ENCODE measurements around the gene FBN1.

Gene FBN1

GRCh38 chr15:48435321-48435720 lies 210.2 kb downstream of the FBN1 start:
- TF ChIP-seq NFIC (IDR thresholded peaks at IDR 0.05) = no peak
- TF ChIP-seq RAD21 (IDR thresholded peaks at IDR 0.05; ENCODE audit: low read depth) = no peak
- TF ChIP-seq TCF12 (IDR thresholded peaks at IDR 0.05; ENCODE audit: low read depth) = no peak
- no peak for TF ChIP-seq ZBTB7A (IDR thresholded peaks at IDR 0.05; ENCODE audit: low read depth)
- no peak for TF ChIP-seq TEAD4 (IDR thresholded peaks at IDR 0.05)
- TF ChIP-seq YY1 (IDR thresholded peaks at IDR 0.05; ENCODE audit: low read depth) = no peak
- TF ChIP-seq MAX (IDR thresholded peaks at IDR 0.05) = no peak
- TF ChIP-seq USF1 (IDR thresholded peaks at IDR 0.05) = no peak
- no peak for TF ChIP-seq EGR1 (IDR thresholded peaks at IDR 0.05)
- TF ChIP-seq CEBPB (IDR thresholded peaks at IDR 0.05) = no peak
- TF ChIP-seq REST (IDR thresholded peaks at IDR 0.05; ENCODE audit: low read depth) = no peak
- no peak for TF ChIP-seq CREB1 (IDR thresholded peaks at IDR 0.05; ENCODE audit: low read depth)
- TF ChIP-seq FOXM1 (IDR thresholded peaks at IDR 0.05; ENCODE audit: borderline replicate concordance, low read depth) = no peak
- TF ChIP-seq EP300 (IDR thresholded peaks at IDR 0.05; ENCODE audit: borderline replicate concordance) = no peak
- TF ChIP-seq TAF1 (IDR thresholded peaks at IDR 0.05; ENCODE audit: low read depth) = no peak

GRCh38 chr15:48433226-48433886 lies 212.2 kb downstream of the FBN1 start:
- TF ChIP-seq ZBTB7A (IDR thresholded peaks at IDR 0.05; ENCODE audit: low read depth) (no peak), EP300 (IDR thresholded peaks at IDR 0.05; ENCODE audit: borderline replicate concordance) (no peak), TCF12 (IDR thresholded peaks at IDR 0.05; ENCODE audit: low read depth) (no peak), TAF1 (IDR thresholded peaks at IDR 0.05; ENCODE audit: low read depth) (no peak), USF1 (IDR thresholded peaks at IDR 0.05) (no peak), YY1 (IDR thresholded peaks at IDR 0.05; ENCODE audit: low read depth) (no peak), MAX (IDR thresholded peaks at IDR 0.05) (no peak), CEBPB (IDR thresholded peaks at IDR 0.05) (no peak), NFIC (IDR thresholded peaks at IDR 0.05) (no peak), CREB1 (IDR thresholded peaks at IDR 0.05; ENCODE audit: low read depth) (no peak), FOXM1 (IDR thresholded peaks at IDR 0.05; ENCODE audit: borderline replicate concordance, low read depth) (no peak), EGR1 (IDR thresholded peaks at IDR 0.05) (no peak)

- TF ChIP-seq REST (IDR thresholded peaks at IDR 0.05; ENCODE audit: low read depth) = no peak
- no peak for TF ChIP-seq TAF1 (IDR thresholded peaks at IDR 0.05; ENCODE audit: low read depth)
- no peak for TF ChIP-seq TCF12 (IDR thresholded peaks at IDR 0.05; ENCODE audit: low read depth)
- TF ChIP-seq USF1 (IDR thresholded peaks at IDR 0.05) = no peak
- no peak for TF ChIP-seq CREB1 (IDR thresholded peaks at IDR 0.05; ENCODE audit: low read depth)
- TF ChIP-seq MAX (IDR thresholded peaks at IDR 0.05) = no peak
- TF ChIP-seq EP300 (IDR thresholded peaks at IDR 0.05; ENCODE audit: borderline replicate concordance) = no peak
- no peak for TF ChIP-seq TEAD4 (IDR thresholded peaks at IDR 0.05)
- no peak for TF ChIP-seq CEBPB (IDR thresholded peaks at IDR 0.05)
- no peak for TF ChIP-seq YY1 (IDR thresholded peaks at IDR 0.05; ENCODE audit: low read depth)
- no peak for TF ChIP-seq ZBTB7A (IDR thresholded peaks at IDR 0.05; ENCODE audit: low read depth)
- no peak for TF ChIP-seq FOXM1 (IDR thresholded peaks at IDR 0.05; ENCODE audit: borderline replicate concordance, low read depth)
- TF ChIP-seq EGR1 (IDR thresholded peaks at IDR 0.05) = no peak
- TF ChIP-seq RAD21 (IDR thresholded peaks at IDR 0.05; ENCODE audit: low read depth) = no peak
Observed at GRCh38 chr15:48432688-48433087, 212.8 kb downstream of the FBN1 start.

GRCh38 chr15:48427960-48428547 lies 217.5 kb downstream of the FBN1 start:
- TF ChIP-seq USF1 (IDR thresholded peaks at IDR 0.05) (no peak), TAF1 (IDR thresholded peaks at IDR 0.05; ENCODE audit: low read depth) (no peak), TEAD4 (IDR thresholded peaks at IDR 0.05) (0 out of 2 replicates have a peak, but pooled peaks have one; percentile 10), EP300 (IDR thresholded peaks at IDR 0.05; ENCODE audit: borderline replicate concordance) (no peak)
